ENCODE results near the gene CAPN8.

The CAPN8 gene

DNA sequence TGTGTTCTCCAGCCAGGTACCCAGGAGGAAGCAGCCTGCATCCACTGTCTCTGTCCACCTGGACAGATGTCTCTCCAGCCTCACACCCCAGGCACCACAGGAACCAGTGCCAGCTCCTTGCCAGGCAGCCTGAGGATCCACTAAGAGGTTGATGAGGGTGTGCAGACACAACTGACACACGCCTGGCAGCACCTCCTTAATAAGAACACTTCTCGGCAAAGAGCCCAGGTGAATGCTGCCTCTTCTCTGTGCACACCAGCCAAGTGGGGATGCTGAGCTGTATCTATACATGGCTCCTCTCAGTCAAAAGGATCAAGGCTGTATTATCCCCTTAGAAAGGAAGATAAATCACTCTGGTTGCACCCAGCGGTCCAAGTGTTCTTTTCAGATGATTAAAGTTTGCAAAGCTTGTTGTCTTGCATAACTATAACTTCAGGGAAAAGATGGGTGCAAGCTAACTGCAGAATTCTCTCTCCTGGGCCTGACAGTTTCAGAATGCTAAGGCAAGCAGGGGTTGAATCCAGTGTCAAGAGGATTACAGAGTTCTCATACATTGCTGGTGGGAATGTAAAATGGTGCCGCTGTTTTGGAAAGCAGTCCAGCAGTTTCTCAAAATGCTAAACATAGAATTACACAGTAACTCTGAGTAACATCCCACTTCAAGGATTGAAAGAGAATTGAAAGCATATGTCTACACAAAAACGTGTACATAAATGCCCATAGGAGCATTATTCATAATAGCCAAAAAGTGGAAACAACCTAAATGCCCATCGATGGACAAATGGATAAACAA lies 3.7 kb upstream of the CAPN8 start:
- DNase-seq (ENCODE audit: extremely low read depth, low read depth): no peak
- no peak overlapping the region for H3K4me3 ChIP-seq (replicated peaks; ENCODE audit: low read depth, low read length)
- TF ChIP-seq, protein P1, sequence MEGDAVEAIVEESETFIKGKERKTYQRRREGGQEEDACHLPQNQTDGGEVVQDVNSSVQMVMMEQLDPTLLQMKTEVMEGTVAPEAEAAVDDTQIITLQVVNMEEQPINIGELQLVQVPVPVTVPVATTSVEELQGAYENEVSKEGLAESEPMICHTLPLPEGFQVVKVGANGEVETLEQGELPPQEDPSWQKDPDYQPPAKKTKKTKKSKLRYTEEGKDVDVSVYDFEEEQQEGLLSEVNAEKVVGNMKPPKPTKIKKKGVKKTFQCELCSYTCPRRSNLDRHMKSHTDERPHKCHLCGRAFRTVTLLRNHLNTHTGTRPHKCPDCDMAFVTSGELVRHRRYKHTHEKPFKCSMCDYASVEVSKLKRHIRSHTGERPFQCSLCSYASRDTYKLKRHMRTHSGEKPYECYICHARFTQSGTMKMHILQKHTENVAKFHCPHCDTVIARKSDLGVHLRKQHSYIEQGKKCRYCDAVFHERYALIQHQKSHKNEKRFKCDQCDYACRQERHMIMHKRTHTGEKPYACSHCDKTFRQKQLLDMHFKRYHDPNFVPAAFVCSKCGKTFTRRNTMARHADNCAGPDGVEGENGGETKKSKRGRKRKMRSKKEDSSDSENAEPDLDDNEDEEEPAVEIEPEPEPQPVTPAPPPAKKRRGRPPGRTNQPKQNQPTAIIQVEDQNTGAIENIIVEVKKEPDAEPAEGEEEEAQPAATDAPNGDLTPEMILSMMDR (IDR thresholded peaks at IDR 0.05; ENCODE audit: low read depth, low read length, missing control alignments): no peak

DNA sequence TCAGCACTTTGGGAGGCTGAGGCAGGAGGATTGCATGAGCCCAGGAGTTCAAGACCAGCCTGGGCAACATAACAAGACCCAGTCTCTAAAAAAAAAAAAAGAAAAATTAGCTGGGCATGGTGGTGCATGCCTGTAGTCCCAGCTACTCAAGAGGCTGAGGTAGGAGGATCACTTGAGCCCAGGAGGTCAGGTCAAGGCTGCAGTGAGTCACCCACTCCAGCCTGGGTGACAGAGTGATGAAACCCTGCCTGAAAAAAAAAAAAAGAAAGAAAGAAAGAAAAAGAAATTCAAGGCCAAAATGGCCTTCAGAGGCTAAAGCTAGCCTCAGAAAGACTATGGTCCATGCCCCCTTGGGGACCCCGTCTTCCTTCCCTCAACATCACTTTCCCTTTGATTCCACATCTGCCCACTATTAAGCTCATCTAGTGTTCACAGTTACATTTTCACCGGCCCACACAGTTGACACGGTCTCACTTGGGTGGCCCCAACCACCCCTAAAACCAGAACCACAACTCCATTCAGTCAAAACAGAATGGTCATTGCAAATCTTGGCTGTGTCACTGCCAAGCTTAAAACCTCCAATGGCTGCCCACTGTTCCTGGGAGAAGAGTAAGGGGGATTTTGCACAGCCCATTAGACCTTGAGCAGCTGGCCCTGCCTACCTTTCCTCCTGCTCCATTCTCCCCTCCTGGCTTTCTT lies 2.1 kb upstream of the CAPN8 start:
- no peak overlapping the region for H3K4me3 ChIP-seq (replicated peaks; ENCODE audit: low read depth, low read length)
- DNase-seq (ENCODE audit: extremely low read depth, low read depth): no peak
- TF ChIP-seq, protein P1 (IDR thresholded peaks at IDR 0.05; ENCODE audit: low read depth, low read length, missing control alignments): no peak

DNA sequence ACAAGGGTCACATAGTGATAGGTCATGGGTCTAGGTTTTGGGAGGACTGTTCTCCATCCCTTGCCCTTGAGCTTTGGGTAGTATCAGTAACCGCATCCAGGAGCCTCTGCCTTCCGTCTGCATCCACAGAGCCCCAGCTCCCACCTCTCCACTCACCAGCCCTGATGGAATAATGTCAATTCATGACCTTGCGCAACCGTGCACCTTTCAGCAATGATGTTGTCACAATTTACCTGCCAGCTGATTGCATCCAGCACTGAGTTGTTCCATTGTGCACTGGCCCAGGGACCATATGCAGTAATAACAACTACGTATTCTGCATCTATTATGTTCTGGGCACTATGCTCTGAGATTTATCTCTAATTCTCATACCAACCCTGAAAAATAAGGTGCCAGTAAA lies 1.4 kb downstream of the CAPN8 start:
- DNase-seq (ENCODE audit: extremely low read depth, low read depth): no peak
- TF ChIP-seq, protein P1 (IDR thresholded peaks at IDR 0.05; ENCODE audit: low read depth, low read length, missing control alignments): no peak

DNA sequence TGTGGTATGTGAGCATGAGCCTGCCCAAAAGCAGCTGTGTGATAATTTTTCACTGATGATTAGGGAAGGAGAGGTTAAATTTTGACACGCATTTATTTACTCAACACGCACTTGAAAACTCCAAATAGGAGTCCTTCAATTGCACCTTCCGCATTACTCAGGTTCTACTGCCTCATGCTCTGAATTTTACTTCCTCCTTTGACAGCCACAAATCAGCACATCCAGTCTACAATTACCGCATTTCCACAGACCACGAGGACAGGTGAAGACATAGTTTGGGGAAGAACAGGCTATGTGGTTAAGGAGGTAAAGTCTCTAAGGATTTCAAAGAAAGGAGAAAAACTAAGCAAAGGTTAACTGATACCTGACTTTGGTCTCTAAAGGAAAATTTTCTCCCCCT lies 2.6 kb downstream of the CAPN8 start:
- DNase-seq (ENCODE audit: extremely low read depth, low read depth): no peak
- no peak overlapping the region for H3K4me3 ChIP-seq (replicated peaks; ENCODE audit: low read depth, low read length)
- TF ChIP-seq, protein P1 (IDR thresholded peaks at IDR 0.05; ENCODE audit: low read depth, low read length, missing control alignments): no peak

More for the DNA sequence above, 1.4 kb downstream of the CAPN8 start:
- H3K4me3 ChIP-seq (replicated peaks; ENCODE audit: low read depth, low read length): no peak overlapping the region

DNA sequence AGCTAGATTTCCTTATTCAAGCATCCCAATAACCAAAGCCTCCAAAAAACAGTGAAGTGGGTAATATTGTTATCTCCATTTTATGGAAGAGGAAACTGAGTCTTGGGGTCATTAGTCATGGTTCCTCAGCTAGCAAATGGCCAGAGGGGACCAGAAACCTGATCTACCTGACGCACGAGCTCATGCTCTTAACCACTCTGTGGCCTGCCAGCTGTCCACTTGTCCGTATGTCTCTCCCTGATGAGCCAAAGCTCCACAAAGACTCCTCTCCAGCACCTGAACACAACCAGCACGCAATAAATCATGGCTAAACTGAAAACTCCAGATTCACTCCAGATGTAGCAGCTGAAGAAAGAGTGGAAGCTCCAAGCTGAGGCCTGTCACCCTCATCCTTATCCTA lies 5.8 kb downstream of the CAPN8 start:
- no peak overlapping the region for H3K4me3 ChIP-seq (replicated peaks; ENCODE audit: low read depth, low read length)
- no peak for DNase-seq (ENCODE audit: extremely low read depth, low read depth)
- TF ChIP-seq, protein P1 (IDR thresholded peaks at IDR 0.05; ENCODE audit: low read depth, low read length, missing control alignments): no peak

DNA sequence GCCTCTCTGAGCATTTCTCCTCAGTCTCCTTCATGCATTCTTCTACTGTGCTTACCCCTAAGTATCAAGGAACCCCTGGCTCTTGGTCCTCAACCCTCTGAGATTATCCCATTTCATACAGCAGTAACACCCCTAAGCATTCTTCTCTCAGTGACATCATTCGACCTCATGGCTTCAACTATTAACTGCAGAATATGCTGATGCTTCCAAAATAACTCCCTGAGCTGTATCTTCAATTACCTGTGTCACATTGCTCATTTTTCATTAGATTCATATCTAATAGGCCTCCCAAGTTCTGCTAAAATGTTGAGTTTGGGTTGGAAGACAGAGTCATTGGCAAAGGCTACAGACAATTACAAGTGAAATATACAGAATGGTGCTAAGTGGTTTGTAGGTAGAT lies 7.5 kb downstream of the CAPN8 start:
- DNase-seq (ENCODE audit: extremely low read depth, low read depth): no peak

More for the DNA sequence above, 7.5 kb downstream of the CAPN8 start:
- no peak overlapping the region for H3K4me3 ChIP-seq (replicated peaks; ENCODE audit: low read depth, low read length)
- TF ChIP-seq, protein P1 (IDR thresholded peaks at IDR 0.05; ENCODE audit: low read depth, low read length, missing control alignments): no peak
